HG03108 (cell line): Measurements from ENCODE around the gene ALKBH5.

ENCODE experiments used
- ATAC-seq: cut with Tn5 transposase; IDR thresholded peaks from one replicate; pipeline ENCODE4 v1.9.1; 2021; ENCODE audit warnings: moderate library complexity; ENCODE audit not compliant: unreplicated experiment

The ALKBH5 gene

DNA sequence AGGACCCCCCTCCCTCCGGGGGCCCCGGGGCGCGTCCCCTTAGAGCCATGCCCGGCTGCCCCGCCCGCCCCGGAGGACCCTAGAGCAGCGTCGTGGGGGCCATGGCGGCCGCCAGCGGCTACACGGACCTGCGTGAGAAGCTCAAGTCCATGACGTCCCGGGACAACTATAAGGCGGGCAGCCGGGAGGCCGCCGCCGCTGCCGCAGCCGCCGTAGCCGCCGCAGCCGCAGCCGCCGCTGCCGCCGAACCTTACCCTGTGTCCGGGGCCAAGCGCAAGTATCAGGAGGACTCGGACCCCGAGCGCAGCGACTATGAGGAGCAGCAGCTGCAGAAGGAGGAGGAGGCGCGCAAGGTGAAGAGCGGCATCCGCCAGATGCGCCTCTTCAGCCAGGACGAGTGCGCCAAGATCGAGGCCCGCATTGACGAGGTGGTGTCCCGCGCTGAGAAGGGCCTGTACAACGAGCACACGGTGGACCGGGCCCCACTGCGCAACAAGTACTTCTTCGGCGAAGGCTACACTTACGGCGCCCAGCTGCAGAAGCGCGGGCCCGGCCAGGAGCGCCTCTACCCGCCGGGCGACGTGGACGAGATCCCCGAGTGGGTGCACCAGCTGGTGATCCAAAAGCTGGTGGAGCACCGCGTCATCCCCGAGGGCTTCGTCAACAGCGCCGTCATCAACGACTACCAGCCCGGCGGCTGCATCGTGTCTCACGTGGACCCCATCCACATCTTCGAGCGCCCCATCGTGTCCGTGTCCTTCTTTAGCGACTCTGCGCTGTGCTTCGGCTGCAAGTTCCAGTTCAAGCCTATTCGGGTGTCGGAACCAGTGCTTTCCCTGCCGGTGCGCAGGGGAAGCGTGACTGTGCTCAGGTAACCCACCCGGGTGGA lies 759 bp downstream of the ALKBH5 start:
- ATAC-seq, result no peak

DNA sequence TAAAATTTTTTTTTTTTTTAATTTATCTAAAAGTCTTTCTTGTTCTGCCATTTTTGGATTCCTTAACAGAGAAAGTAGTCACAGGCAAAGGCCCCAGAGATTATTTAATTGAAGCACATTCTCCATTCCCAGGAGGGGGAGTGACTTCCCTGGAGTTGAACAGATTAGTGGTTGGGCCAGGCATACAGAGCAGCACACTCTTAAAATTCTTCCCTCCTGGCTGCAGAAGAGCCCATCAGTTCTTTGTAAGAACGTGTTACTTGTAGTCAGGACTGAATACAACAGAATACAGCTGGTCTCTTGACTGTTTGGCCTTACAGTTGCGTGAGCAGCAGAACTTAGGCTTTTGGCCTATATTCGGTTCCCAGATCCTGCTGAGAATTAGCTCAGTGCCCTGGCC lies 1.8 kb downstream of the ALKBH5 start:
- ATAC-seq, result no peak

DNA sequence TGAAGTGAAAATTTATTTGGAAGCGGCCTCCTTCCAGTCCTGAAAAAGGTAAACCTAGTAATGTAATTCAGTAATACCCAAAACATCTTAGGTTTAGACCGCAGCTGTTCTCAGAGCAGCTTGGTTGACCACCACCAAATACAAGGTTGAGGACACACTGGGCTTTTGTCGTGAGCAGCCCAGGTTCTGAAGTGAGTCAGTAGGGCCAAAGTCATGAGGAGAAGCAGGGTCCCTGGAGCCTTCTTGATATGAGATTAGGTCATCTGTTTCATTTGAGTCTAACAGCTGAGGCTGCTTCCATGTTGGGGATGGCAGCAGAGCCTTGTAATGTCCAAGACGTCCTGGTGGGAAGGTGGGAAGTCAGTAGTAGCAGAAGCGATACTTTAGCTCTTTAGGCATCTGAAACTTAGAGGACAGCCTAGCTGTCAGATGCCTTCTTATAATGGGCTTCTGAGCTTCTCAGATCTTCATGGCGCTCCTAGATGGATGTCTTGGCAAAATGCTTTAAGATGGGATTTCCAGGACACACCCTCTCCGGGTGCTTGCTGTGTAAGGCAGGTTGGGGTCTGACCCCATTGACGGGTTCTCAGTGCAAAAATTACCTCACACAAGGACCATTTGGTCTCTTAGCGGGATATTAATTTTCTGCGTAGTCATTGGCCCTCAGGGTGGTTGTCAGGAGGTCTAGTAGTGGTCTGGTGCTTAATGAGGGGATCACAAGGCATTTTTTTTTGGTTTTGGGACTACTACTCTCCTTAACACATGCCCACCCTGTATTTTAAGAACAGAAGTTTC lies 2.4 kb downstream of the ALKBH5 start:
- no peak for ATAC-seq

DNA sequence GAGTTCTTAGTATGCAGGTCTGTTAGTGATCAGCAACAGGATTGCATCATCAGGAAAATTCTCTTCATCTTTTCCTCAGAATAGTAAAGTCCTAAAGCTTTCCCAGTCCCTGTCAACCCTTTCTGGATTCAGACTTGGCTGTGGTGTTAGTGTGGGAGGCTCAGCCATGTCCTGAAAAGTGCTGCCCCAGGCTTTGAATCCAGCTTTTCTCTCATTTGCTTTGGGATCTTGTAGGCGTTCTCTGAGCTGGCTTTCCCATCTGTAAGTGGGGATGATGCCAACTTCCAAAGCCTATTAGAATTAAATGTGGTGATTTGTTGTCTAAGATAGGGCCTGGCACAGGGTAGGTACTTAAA lies 3.0 kb downstream of the ALKBH5 start:
- no peak for ATAC-seq

DNA sequence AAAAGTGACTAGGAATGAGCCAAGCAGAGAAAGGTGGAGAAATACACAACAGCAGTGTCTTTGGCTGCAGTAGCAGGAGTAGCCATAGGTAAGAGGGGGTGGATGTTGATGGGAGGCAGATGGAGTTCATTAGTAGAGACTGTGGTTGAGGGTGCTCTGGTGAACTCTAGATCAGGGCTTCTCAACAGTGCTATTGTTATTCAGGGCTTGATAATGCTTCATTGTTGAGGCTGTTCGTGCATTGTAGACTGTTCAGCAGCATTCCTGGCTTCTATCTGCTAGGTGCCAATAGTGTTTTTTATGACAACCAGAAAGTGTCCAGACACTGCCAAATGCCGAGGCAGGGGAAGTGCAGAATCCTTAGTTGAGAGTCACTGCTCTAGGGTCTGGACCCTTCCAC lies 3.6 kb downstream of the ALKBH5 start:
- no peak for ATAC-seq

DNA sequence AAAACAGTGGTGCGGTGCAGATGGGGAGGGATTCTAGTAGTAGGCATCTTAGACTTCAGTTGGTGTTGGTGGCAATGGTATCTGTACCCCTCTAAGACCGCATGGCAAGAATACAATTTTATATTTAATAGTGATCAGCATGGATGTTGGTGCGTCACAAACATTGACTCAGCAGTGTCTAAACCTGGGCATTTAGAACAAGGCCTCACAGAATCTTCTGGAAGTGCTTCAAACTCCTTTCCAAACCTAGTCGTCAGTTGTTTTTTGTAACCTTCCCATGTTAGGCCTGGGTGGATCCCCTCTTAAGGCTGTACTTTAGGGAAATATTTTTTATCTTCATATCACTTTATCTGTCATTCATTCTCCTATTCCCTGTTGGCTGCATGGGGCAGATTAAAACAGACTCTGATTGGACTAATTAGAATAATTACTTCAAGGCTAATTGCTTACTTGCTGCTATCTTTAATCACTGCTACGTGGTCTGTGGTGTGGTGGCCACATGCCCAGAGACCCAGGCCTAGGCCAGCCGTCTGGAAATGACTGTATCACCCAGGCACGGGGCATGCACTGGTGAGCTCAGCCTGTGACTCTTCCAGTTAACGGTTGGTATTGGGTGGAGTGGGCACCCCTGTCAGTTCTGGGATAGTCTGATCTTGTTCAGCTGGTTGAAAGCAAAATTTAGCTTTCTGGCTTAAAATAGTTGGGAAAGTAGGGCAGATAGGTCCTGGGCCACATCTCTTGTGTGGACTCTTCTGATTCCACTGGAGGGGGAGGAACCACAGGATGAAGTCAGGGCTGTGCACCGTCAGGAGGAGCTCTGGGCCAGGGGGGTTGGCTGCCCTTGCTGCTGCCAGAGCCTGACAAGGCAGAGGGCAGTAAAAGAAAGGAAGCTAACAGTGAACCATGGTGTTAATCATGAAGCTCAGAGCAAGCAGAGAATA lies 4.5 kb downstream of the ALKBH5 start:
- ATAC-seq, result no peak

DNA sequence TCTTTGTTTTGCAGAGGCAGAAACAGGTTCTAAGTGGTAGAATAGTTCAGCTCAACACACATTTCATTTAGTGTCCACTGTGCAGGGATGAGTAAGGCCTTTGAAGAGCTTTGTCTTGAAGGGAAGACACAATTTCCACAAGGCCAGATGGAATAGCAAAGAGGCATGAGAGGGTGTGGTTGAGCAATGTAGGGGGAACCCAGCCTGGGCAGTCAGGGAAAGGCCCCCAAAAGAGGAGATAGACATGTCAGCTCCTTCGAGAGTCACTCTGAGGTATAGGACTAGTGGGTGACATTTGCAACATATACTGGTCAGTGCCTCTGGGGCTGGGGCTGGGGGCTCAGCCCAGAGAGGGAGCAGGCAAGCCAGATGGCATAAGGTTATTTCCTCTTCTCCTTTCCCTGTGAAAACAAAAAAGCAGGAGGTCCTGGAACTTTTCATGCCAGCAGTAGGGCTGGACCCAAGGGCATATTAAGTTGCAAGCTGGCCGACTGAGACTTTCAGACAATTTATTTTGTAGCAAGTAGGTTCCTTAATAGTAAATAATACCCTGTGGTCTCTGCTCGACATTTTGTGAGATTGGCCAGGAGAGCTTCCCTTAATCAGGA lies 7.1 kb downstream of the ALKBH5 start:
- ATAC-seq, result no peak

DNA sequence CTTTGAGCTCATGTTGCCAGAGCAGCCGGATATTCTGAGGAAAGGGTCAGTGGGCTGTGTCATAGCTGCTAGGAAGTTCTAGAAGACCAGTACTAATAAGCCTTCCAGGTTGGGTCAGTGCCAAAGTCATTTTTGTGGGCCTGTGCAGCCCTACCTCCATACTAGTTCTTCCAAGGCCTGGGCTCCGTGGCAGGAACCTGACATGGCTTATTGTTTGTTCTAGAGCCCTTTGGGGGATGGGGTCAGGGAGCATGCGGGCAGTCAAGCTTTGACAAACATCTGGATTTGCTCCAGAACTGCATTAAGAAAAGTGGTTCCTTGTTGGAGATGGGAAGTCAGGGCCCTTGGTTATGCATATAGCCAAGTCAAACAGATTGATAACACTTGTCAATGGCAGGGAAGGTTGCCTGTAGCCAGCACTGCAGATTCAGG lies 7.6 kb downstream of the ALKBH5 start:
- no peak for ATAC-seq

DNA sequence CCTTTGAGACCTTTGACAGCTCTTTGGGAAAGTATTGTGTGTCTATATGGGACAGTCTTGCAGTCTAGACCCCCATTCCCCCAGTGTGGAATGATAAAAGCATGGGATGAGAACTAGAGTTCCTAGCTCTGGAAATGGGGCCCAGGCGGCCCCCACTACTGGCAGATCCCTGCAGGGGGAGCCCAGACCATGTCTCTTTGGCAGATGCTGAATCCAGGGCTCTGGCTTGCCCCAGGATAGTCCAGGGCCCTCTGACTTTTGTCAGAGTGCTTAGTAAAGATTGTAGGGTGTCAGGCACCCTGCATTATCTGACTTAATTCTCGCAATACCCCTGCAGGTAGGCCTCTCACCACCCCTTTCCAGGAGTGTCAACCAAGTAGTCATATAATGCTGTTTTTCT lies 8.3 kb downstream of the ALKBH5 start:
- ATAC-seq, result no peak

DNA sequence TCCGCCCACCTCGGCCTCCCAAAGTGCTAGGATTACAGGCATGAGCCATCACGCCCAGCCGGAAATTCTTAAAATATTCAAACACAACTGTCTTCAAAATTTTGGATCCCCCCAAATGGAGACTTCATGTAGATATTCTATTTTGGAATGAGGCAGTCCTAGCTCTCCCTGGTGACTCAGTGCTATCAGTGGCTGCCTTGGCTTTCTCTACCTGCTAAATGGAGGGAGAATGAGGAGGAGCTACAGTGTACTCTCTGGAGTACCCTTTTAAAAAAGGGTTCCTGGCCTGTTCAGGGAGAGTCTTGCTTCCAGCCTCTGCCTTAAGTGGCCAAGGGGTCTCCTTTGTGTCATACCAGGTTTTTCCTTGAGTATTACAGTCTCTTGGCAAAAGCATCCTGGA lies 10.8 kb downstream of the ALKBH5 start:
- ATAC-seq, result no peak

DNA sequence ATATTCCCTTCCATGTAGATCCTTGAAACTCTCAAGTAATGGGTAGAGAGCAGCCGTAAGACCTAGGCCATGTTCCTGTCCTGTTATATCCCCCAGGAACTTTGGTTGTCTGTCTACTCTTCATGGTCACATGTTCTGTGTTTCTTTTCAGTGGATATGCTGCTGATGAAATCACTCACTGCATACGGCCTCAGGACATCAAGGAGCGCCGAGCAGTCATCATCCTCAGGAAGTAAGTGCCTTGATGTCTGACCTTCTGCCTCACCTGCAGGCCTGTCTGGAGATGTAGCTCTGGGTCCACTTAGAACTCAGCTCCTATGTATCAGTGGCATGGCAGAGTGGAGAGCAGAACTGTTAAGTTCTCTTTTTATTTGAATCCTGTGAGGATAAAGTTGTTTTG lies 11.2 kb downstream of the ALKBH5 start:
- no peak for ATAC-seq

DNA sequence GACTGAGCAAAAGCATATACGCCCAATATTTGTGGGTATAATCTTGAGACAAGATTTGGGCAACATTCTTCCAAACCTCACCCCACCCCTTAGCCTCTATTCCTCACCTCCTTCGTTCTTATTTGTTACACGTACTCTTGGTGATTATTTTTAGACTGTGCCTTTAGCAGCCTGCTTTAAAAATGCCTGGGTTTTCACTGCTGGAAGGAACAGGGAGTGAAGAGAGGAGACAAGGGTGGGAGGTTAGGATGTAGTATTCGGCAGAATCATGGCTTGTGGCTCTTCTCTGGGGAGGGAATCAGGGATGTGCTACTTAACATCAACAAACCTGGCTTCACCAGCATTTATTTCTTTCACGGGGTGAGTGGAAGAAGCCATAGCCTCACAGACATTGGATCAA lies 11.6 kb downstream of the ALKBH5 start:
- ATAC-seq, result no peak

DNA sequence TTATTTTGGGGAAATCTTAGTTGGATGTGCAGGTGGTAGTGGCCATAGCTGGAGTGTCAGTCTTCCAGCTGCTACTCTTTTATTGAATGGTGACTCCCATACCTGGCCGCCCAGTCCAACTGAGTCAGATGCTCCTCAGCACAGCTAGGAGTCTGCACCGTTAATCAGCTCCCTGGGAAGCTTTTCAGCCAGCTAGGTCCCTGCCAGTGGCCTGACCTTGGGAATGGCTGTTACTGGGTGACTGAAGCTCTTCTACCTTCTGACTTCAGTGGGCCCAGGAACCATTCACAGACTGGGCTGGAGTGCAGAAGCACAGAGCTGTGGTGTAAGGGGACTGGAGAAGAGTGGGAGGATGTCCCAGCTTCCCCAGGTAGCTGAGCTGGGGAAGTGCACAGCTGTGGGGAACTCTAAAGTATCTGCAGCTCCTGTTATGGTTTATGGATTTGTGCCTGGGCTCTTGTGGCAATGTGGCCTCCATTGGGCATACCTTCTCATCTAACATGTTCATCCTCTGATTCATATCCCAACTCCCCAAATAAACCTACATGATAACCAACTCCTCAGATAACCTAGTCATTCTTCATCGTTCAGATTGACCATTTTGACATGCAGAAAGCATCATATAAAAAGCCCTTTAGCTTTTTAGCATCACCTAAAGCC lies 14.0 kb downstream of the ALKBH5 start:
- ATAC-seq, result no peak

DNA sequence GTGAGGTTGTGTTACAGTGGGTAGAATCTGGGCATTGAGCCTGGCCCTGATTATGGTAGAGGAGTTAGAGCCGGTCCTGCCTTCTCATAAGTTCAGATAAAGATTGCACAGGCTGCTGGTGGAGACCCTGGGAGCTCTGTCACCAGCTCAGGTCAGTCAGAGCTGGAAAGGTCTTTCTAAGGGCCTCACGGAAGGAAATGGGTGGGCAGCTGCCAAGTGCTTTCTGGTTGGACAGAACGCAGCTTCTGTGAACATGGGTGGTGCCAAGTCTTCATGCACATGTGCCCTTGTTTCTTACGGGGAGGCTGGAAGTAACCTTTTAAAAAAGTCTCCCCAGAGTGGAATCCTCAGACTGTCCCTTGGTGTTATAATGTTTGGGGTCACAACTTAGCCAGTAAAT lies 14.9 kb downstream of the ALKBH5 start:
- no peak for ATAC-seq

DNA sequence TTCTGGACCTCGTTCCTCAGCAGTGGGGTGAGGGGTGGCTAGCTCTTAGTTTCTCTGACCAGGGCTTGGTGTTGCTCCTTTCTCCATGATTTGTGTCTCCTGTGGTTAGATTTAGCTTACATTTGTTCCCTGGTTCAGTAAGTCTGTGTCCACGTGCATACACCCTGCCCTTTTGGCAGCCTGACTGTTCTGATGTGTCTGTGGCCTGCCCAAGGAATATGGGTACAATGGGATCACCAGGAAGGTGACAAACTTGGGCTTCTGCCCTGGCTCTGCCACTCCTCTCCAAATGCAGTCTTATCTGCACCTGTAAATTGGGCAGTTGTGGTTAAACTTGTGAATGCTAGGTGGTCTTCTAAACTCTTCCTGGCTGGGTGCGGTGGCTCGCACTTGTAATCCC lies 17.5 kb downstream of the ALKBH5 start:
- ATAC-seq, result no peak

DNA sequence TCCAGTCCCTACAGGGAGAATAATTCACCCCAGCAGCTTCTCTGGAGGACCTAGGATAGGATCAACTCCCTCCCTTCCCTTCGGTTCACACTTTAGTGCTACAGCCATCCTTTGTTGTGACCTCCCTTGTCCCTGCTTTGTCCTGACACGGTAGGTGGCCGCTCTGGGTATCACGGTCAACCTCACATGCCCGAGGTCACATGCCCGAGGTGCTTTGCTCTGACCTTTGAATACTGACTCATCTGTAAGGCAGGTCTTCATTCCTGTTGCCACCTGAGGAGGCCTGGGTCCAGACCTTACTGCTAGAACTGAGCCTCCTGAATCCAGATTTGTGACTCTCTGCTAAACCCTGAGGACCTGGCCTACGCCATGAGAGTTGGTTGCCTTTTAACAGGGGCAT lies 19.7 kb downstream of the ALKBH5 start:
- no peak for ATAC-seq

DNA sequence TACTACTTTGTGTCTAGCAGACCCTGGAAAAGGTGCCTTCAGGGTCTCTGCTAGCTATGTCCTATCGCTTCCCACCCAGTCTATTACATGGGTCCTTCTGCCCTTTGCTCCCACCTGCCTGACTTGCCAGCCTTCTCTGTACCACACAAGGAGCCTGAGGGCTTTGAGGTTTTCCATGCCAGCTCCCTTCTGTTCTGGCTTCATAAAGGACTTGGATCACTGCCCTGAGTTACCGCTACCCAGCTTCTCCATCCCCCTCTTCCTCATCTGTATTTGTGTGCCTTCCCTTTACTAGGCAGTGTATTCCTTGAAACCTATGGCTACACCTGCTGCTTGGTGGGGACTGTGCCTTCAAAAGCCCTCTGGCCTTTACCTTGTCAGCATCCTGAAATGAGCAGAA lies 22.2 kb downstream of the ALKBH5 start:
- ATAC-seq, result no peak

DNA sequence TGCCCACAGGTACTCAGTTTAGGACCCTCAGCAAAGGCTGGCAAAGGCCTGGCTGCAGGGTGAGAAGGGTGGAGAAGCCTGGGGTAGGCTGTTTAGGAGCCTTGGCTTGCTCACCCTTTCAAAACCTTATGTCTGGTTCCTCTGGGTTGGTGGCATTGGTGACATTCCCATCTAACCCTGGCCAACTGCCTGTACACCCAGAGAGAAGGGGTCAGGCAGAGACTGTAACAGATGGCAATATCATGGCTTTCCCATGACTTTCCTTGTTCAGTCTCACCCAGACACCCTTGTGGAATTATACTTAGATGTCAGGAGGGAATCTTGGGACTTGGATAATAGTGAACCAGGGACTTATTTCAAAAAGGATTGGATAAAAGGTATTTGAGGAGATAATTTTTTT lies 23.3 kb downstream of the ALKBH5 start:
- ATAC-seq, result no peak

DNA sequence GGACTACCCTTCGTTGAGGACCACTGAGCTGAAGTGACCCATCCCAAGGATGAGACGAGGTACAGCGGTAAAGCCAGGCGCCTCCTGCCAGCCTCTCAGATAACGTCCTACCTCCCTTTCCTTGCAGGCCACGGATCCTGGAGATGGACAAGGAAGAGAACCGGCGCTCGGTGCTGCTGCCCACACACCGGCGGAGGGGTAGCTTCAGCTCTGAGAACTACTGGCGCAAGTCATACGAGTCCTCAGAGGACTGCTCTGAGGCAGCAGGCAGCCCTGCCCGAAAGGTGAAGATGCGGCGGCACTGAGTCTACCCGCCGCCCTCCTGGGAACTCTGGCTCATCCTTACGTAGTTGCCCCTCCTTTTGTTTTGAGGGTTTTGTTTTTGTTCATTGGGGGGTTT lies 24.5 kb downstream of the ALKBH5 start:
- no peak for ATAC-seq

DNA sequence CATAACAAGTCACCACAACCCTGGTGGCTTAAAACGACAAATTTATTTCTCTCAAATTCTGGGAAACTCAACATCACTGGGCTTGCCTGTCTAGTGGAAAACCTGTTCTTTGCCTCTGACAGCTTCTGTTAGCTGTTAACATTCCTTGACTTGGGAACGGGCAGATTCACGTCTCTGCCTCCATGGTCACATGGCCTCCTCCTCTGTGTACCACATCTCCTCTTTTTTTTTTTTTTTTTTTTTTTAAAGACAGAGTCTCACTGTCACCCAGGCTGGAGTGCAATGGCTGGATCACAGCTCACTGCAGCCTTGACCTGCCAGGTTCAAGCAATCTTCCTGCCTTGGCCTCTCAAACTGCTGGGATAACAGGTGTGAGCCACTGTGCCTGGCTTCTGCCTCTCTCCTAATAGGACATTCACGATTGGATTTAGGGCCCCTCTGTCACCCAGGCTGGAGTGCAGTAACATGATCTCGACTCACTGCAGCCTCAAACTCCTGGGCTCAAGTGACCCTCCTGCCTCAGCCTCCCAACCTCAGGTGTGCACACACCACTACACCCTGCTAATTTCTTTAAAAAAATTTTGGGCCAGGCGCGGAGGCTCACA lies 30.1 kb downstream of the ALKBH5 start:
- ATAC-seq, result no peak
